OCI-M1 (cell line): ENCODE data around the gene LGALS14.
"Not testable (repeated sequence)": the region's sequence is repeated elsewhere in the genome, so short reads cannot be mapped to it uniquely, and the experiment has no call there.

ENCODE experiments used
- DNase-seq: peaks from one replicate; lab custom pipeline; 2025; lab: John Stamatoyannopoulos, UW

Gene LGALS14

DNA sequence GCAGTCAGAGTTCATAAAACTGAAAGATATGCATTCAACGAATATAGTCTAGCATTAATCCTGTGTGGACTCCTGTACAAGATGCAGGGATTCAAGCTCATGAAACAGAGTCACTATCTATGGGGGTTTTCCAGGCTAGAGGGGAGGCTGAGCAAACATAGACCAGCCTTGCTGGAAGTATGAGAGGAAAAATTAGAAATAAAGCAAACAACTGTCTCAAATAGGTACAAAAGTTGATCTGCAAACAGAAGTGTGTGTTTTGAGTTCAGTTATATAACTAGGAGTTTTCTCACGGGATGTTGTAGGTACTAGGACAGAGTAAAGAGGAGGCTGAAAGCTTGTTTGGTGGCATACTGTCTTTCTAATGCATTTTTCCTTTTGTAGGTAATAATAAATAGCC, 8.5 kb upstream of the LGALS14 start:
- no peak for DNase-seq

DNA sequence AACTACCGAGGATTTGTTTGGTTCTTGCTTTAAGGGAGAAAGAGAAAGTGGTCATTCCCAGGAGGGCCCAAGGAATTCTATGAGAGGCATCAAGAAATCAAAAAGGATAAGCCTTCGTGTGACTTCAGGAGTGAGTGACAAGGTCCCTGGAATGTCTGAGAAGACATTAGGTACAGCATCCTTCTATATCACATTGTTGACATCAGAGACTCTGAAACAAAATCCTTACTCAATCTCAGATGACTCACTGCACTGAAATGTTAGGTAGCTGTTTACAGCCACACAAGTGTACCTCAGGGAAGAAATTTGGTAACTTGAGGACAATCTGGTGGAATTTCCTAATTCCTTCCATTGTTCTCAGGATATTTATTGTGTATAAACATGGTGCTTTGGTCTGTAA, 7.9 kb upstream of the LGALS14 start:
- DNase-seq = no peak

DNA sequence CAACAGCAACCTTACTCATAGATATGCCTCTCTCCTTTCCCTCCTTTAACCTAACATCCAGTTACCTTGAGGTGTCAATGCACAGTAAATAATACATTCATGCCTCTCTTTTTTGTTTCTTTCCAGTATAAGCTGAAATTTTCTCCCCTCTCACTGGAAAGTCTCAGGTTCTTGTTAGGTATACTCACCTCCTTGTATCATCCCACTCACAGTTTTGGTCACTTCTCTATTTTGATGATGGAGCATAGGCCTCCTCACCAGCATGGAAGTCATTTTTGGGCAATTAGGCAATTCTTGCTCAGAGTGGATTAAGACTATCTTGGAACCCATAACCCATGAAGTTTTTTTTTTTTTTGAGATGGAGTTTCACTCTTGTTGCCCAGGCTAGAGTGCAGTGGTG, 5.7 kb upstream of the LGALS14 start:
- DNase-seq = no peak

DNA sequence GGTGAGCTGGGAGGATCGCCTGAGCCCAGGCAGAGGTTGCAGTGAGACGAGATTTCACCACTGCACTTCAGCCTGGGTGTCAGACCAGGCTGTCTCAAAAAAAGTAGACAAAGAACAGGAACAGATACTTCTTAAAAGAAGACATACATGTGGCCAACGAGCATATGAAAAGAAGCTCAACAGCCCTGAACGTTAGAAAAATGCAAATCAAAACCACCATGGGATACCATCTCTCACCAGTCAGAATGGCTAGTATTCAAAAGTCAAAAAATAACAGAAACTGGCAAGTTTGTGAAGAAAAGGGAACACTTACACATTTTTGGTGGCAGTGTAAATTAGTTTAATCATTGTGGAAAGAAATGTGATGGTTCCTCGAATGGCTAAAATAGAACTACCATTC, 3.0 kb upstream of the LGALS14 start:
- DNase-seq = no peak

DNA sequence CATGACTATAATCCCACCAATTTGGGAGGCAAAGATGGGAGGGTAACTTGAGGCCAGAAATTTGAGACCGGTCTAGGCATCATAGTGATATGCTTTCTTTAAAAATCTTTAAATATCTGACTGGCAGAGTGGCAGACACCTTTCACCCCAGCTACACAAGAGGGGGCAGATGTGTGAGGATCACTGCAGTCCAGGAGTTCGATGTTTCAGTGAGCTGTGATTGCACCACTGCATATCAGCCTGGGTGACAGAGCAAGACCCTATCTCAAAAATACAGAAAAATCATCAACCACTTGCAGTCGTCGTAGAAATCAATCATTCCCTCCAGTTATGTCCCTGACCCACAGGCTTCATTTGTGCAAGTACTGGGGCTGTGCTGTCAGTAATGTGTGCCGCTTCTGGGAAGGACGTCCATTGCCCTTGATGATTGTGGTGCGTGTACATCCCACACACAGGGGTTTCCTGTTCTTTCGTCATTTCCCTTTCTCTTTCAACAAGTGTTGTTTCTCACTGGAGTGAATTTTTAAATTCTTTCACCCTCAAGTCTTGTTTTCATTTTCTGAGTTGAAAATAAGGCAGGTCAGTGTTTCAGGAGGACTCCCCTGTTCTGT, 1.4 kb downstream of the LGALS14 start:
- DNase-seq = peak; percentile 3

DNA sequence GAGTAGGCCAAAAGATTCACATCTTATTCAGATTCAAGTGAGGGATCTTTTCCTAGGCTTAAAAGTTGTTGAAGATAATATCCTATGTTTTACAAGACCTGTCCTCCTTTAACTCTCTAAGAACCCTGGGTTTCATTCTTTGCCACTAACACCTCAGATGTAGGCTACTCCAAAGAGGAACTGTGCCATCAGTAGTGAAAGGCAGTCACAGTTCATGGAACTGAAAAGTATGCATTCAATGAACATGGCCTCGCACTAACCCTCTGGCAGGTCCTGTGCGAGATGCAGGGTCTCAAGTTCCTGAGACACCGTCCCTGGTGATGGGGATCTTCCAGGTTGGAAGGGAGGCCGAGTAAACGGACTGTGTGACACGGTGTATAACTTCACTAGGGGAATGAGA, 4.3 kb downstream of the LGALS14 start:
- no peak for DNase-seq

DNA sequence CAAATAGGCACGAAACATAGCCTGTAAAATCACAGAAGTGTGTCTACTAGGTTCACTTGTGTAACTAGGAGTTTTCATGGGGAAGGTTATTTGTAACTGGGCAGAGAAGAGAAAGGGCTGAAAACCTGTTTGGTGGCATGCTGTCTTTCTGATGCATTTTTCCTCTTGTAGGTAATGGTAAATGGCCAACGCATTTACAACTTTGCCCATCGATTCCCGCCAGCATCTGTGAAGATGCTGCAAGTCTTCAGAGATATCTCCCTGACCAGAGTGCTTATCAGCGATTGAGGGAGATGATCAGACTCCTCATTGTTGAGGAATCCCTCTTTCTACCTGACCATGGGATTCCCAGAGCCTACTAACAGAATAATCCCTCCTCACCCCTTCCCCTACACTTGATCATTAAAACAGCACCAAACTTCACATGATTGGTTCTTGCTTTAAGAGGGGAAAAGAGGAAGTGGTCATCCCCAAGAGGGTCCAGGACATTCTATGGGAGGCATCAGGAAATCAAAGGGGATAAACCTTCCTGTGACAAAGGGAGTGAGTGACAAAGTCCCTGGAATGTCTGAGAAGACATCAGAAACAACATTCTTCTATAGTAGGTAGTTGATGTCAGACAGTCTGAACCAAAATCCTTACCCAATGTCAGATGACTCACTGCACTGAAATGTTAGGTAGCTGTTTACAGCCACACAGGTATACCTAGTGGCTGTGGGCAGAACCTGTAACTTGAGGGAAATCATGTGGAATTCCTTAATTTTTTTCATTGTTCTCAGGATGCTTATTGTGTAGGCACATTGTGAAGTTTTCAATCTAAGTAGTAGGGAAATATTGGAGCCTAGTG, 5.0 kb downstream of the LGALS14 start:
- no peak for DNase-seq

DNA sequence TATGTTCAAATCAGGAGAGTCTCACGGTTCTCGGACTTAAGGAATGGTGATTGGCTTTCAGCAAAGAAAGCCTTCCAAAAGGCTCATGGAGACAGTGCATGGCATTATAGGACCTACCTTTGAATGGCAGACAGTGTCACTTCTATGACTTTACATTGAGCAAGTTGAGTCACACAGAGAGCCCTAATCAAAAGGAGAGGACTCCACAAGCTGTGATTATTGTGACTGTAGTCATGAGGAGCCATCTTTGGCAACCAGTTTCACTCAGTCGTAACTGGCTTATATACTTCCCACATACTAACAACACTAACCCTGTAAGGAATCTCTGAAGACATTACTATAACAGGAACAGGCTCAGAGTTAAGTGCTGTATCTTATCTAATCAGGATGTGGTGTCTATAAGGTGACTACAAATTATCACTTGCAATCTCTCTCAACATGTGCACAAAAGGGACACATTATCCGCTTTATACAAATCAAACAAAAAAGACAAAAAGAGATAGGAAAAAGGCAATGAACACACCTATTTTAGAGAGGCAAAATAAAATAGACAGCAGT, 6.1 kb downstream of the LGALS14 start:
- no peak for DNase-seq

DNA sequence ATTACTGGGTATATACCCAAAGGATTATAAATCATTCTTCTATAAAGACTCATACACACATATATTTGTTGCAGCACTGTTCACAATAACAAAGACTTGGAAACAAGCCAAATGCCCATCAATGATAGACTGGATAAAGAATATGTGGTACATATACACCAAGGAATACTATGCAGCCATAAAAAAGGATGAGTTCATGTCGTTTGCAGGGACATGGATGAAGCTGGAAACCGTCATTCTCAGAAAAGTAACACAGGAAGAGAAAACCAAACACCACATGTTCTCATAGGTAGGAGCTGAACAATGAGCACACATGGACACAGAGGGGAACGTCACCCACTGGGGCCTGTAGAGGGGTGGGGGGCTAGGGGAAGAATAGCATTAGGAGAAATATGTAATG, 15.9 kb downstream of the LGALS14 start:
- DNase-seq = not testable (repeated sequence)

DNA sequence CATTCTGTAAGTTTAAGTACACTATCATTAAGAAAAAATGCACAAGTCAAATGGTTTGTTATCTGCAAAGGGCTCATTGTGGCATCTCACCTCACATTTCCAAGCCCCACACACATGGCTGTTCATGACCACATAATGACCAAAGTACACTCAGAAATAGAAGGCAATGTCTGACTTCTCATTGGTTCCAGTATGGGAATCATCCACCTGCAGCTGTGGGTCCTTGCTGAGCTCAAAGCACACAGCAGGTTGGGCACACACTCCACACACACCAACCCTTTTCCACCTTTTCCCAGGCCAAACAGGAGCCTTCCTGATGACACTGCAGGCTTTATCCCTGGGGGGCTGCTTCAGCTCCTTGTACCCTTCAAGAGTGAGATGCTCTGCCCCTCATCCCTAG, 21.7 kb downstream of the LGALS14 start:
- no peak for DNase-seq

DNA sequence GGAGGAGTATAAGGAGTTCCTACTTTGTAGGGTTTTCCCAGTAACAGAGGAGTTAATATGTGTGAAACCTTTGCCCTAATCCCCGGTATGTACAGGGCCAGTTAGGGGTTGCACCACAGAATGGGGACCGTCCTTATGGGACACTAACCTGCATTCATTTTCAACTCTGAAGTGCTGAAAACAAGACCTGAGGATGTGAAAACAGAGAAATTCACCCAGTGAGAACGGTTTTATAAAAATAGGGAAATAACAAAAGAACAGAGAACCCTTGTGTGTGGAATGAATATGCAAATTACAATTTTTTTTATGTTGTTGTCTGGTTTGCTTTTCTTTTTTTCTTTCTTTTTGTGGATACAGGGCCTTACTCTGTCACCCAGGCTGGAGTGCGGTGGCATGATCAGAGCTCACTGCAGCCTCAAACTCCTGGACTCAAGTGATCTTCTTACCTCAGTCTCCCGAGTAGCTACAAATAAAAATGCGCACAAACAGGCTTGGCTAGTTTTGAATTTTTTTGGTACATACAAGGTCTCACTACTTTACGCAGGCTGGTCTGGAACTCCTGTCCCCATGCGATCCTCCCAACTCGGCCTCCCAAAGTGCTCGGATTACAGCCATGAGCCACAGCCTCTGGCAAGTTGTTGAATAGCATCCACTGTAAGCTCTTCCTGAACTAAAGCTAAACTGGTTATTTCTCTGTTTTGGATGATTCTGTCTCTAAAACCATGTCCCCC, 23.0 kb downstream of the LGALS14 start:
- DNase-seq = no peak

DNA sequence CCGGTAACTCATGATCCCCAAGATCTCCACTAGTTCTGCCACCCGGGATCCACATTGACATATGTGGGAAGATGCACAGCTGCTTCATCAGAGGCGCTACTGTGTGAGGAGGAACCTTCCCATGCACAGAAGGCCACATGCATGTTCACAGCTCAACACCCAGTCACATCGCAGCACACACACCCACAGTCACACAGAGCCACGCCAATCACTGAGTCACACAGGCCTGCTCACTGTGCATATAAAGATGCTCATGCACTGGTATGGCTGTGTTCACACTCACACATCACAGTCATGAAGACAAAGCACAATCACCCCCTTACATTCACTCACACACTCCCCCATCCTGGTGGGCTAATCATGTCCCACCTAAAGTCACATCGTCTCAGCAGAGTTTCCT, 23.8 kb downstream of the LGALS14 start:
- DNase-seq = no peak

DNA sequence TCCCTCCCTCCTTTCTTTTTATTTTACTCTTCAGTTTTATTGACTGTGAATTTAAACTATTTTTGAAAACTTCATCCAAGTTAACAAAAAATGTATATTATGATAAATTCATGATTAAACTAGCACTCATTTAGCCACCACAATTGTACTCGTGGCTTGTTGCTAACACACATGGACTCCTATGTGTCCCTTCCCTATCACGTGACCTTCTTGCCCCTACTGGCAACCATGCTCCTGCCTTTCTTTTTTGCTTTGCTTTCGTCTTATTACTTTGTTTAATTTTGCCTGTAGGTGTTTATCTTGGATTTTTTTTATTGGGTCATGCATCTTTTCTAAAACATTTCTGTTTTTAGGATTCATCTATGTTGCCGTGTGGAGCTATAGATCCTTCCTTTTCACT, 25.3 kb downstream of the LGALS14 start:
- no peak for DNase-seq

DNA sequence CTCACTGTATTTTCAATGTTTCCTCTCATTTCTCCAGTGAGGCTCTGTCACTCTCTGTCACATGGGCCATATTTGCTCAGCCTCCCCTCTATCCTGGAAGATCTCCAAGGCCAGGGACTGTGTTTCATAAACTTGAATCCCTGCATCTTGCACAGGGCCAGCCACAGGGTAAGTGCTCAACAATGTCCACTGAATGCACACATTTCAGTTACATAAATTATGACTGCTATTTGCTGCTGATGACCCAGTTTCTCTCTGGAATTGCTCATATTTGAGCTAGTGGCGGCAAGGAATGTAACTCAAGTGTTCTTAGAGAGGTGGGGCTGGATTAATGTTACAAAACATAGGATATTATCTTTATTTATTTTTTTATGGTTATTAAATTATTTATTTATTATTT, 27.4 kb downstream of the LGALS14 start:
- DNase-seq = no peak

DNA sequence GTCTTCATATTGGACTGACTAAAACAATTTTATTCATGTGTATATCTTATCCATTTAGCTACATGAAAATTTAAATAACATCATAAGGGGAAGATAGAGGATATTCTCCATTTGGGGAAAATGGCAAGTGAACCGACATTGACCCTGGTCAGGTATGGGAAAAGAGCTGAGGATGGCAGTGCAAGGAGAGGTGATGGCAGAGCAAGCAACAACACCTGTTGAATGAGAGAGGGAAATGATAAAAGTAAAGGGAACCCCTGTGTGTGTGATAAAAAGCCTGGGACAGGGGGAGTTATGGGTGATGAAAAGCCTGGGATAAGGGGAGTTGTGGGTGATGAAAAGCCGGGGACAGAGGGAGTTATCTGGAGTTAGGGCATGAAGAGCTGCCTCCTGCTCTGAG, 29.6 kb downstream of the LGALS14 start:
- no peak for DNase-seq

DNA sequence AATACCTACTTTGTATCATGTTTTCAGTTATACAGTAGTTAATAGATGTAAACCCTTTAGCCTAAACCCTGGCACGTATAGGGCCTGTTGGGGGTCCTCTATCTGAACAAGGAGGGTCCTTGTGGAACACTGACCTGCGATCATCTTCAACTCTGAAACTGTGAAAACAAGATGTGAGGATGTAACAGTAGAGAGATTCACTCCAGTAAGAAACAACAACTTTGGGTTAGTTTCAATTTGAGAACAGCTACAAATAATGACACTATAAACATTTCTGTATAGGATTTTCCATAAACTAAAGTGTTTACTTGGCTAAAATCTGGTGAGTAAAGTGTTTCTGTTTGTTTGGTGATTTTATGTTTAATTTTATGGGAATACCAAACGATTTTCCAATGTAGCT, 31.4 kb downstream of the LGALS14 start:
- DNase-seq = no peak

DNA sequence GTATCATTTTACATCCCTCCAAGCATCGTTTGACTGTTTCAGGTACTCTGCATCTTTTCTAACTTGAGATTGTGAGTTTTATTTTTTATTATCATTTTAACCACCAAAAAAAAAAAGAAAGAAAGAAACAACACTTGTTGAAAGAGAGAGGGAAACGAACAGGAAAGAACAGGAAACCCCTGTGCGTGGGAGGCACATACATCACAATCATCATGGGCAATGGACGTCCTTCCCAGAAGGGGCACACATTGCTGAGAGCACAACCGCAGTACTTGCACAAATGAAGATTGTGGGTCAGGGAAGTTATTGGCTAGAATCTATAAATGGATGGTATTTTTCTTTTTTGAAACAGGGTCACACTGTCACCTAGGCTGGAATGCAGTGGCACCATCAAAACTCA, 31.8 kb downstream of the LGALS14 start:
- DNase-seq = peak; percentile 28

DNA sequence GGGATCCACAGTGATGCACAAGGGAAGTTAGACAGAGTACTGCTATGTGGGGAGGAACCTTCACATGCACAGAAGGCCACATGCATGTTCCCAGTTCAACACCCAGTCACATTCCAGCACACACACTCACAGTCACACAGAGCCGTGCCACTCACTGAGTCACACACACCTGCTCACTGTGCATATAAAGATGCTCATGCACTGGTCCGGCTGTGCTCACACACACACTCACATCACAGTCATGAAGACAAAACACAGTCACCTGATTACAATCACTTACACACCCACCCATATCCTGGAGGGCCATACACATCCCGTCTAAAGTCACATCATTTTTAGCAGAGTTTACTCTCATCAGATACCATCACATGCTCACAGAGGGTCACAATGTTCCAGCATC, 33.1 kb downstream of the LGALS14 start:
- no peak for DNase-seq

DNA sequence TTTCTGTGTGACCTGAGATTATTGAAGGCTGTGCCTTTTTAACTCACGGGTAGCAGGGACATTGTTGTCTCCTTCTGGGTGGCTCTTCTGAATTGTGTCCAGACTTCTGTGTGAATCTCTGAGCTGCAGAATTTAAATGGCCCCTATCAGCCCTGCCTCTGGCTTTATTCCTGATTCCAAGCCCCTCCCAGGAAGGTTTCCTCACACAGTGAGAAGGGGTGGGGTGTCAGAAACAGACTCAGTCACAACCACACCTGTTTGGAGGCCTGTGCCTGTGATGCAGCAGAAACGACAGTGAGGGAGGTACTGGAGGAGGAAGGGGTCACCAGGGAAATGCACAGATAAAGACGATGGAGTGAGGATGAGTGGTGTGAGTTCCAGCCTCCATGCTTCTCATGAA, 33.6 kb downstream of the LGALS14 start, which contains the start of gene CLC:
TSS of gene CLC (minus strand) at position 139 of the 400 bp plus-strand sequence. CDS start at position 62, 77 bp downstream.
- DNase-seq = no peak

DNA sequence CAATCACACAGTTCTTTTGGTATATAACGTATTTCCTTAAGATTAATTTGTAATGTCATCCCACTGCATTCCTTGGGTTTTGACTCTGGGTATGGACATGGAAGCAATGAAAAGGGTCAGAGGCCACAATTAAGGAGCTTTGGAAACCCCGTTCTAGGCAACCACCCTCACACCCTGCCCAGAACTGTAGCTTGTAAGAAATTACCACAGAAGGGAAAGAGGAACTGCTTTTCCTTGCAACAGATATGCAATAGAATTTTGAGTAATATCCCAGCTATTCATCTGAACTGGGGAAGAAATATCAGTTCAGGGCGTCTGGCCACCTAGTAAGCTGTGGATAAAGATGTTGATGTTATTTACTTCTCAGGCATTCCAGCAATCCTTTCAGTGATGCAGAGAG, 34.5 kb downstream of the LGALS14 start:
- peak; percentile 80 for DNase-seq

DNA sequence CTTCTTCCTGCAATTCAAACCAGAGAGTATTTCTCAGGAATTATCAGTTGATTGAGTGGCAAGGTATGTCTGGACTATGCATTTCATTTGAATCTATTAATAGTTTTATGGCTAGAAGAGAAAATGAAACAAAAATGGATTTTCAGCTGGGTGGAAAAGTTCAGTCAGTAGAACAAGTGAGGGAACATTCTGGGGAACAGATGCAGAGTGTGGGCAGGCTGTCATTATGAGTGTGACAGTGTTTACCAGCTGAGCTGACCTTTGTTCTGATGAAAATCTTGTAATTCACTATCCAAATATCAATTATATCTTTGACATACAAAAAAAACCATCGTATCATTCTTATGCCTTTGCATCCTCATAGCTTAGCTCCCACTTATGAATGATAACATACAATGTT, 36.1 kb downstream of the LGALS14 start:
- DNase-seq = peak; percentile 82

DNA sequence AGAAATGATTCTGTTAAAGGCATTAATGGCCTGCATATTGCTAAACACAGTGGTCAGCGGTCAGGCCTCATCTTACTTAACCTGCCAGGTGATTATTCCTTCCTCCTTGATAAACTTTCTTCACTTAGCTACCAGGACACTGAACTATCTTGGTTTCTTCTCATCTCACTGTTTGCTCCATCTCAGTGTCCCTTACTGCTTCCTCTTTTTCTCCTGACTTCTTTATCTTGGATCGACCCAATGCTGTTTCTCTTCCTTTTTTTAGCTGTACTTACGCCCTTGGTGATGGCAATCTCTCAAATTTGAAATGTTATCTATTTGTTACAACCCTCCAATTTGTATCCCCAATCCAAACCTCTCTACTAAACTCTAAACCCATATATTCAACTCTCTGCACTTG, 41.4 kb downstream of the LGALS14 start:
- DNase-seq = peak; percentile 80
